Measurements from ENCODE around the gene TMPRSS2.

- no peak for TF ChIP-seq PBX3 (CRISPR knock-in tag; IDR thresholded peaks at IDR 0.05)
- no peak for TF ChIP-seq MEIS1 (CRISPR knock-in tag; IDR thresholded peaks at IDR 0.05; ENCODE audit: borderline replicate concordance)
- TF ChIP-seq PRDM10 (tag by site-specific recombination; IDR thresholded peaks at IDR 0.05): no peak
- no peak for TF ChIP-seq ZNF184 (tag by site-specific recombination; IDR thresholded peaks at IDR 0.05)
- no peak for TF ChIP-seq ZNF274 (IDR thresholded peaks at IDR 0.05; ENCODE audit: low read length)
- no peak for TF ChIP-seq ZNF274 (tag by site-specific recombination; IDR thresholded peaks at IDR 0.05; ENCODE audit: borderline replicate concordance)
- TF ChIP-seq REPIN1 (tag by site-specific recombination; IDR thresholded peaks at IDR 0.05; ENCODE audit: low read depth): no peak
- no peak for TF ChIP-seq ZSCAN18 (tag by site-specific recombination; IDR thresholded peaks at IDR 0.05)
- no peak for TF ChIP-seq ZBTB8A (tag by site-specific recombination; IDR thresholded peaks at IDR 0.05)
- TF ChIP-seq WT1 (tag by site-specific recombination; IDR thresholded peaks at IDR 0.05): no peak
- no peak for TF ChIP-seq ZBTB7A (tag by site-specific recombination; IDR thresholded peaks at IDR 0.05; ENCODE audit: low read depth)
- no peak for TF ChIP-seq KLF16 (tag by site-specific recombination; IDR thresholded peaks at IDR 0.05)
Measured at GRCh38 chr21:41442481-41443186, 65.3 kb downstream of the TMPRSS2 start.

Data from HEK293 (cell line).